Keratinocyte (primary cell): ENCODE measurements around the gene MXRA7. TPM values are rescaled to one million over a fixed set of nuclear protein-coding genes. Genes with fewer than 3 reads are reported as not detected.

ENCODE experiments used
- DNase-seq: peaks from one replicate; pipeline ENCODE4 v3.0.0-alpha.2; 2011; ENCODE audit warnings: low read depth, missing footprints, low spot score
- FAIRE-seq: peaks from 2 replicates; lab custom pipeline; 2011; peaks lifted over from hg19 to GRCh38; lab: Jason Lieb, UNC
- H2AFZ ChIP-seq: 2 replicates; pipeline ENCODE4 v1.6.0; 2012; ENCODE audit warnings: low read length, control low read depth, inconsistent platforms; ENCODE audit not compliant: control insufficient read depth
- H3K27ac ChIP-seq: 2 replicates; pipeline ENCODE4 v1.5.1; 2011; ENCODE audit warnings: low read length; ENCODE audit not compliant: control insufficient read depth, insufficient read depth
- H3K27me3 ChIP-seq: 3 replicates; pipeline ENCODE4 v1.6.0; 2011; ENCODE audit warnings: low read length; ENCODE audit not compliant: control insufficient read depth, insufficient read depth; ENCODE audit errors: extremely low read depth
- H3K36me3 ChIP-seq, 2 experiments: 2 replicates in 1 of 2; 3 replicates in 1 of 2; pipeline ENCODE4 v1.5.1; 2011; ENCODE audit warnings: low read length in 2 of 2, mild to moderate bottlenecking in 1 of 2; ENCODE audit not compliant: control insufficient read depth in 2 of 2, insufficient read depth in 2 of 2; ENCODE audit errors: extremely low read depth in 1 of 2
- H3K4me1 ChIP-seq: 3 replicates; pipeline ENCODE4 v1.5.1; 2011; ENCODE audit warnings: low read length; ENCODE audit not compliant: control insufficient read depth, insufficient read depth; ENCODE audit errors: extremely low read depth
- H3K4me2 ChIP-seq: 3 replicates; pipeline ENCODE4 v1.6.0; 2011; ENCODE audit warnings: low read depth, low read length; ENCODE audit not compliant: control insufficient read depth, insufficient read depth; ENCODE audit errors: extremely low read depth
- H3K4me3 ChIP-seq, 3 experiments: fragments of 200-600 bp in 1 of 3; sonication (generic) in 1 of 3; 2 replicates in 2 of 3; 3 replicates in 1 of 3; pipeline ENCODE4 v1.5.1; 2011 to 2016; ENCODE audit warnings: low read length in 3 of 3, mild to moderate bottlenecking in 3 of 3, control low read depth in 2 of 3, inconsistent platforms in 1 of 3, low read depth in 1 of 3, mixed read lengths in 1 of 3, mixed run types in 1 of 3, moderate library complexity in 1 of 3; ENCODE audit not compliant: control insufficient read depth in 2 of 3, insufficient read depth in 2 of 3; ENCODE audit errors: extremely low read depth in 1 of 3
- H3K79me2 ChIP-seq: 2 replicates; pipeline ENCODE4 v1.6.0; 2012; ENCODE audit warnings: low read length; ENCODE audit not compliant: control insufficient read depth, insufficient read depth
- H3K9ac ChIP-seq: 3 replicates; pipeline ENCODE4 v1.6.0; 2011; ENCODE audit warnings: low read length; ENCODE audit not compliant: control insufficient read depth, insufficient read depth; ENCODE audit errors: extremely low read depth
- H3K9me1 ChIP-seq: 3 replicates; pipeline ENCODE4 v1.6.0; 2011; ENCODE audit warnings: low read length; ENCODE audit not compliant: control insufficient read depth, insufficient read depth; ENCODE audit errors: extremely low read depth
- H3K9me3 ChIP-seq: 2 replicates; pipeline ENCODE4 v1.5.1; 2012; ENCODE audit warnings: low read depth, low read length; ENCODE audit not compliant: control insufficient read depth
- H4K20me1 ChIP-seq: 3 replicates; pipeline ENCODE4 v1.6.0; 2011; ENCODE audit warnings: low read length; ENCODE audit not compliant: control insufficient read depth, insufficient read depth; ENCODE audit errors: extremely low read depth
- EZH2 ChIP-seq: IDR thresholded peaks from one replicate; pipeline ENCODE4 v1.6.1; 2012; ENCODE audit warnings: inconsistent platforms, mild to moderate bottlenecking, low read length, moderate library complexity
- dilution Hi-C: fragments of 300-500 bp; cut with MboI; formaldehyde crosslinking; loops from one replicate; pipeline ENCODE4 v1.7.0; 2020; ENCODE audit warnings: low sequenced_read_pairs; ENCODE audit not compliant: extremely low pct_ligation_motif_present
- polyA plus RNA-seq, 5 experiments: library from polyadenylated mRNA; depleted of rRNA in 3 of 5; stranded (reverse) in 3 of 5; stranded (forward) in 1 of 5; unstranded in 1 of 5; fragments of >200 nt; gene quantifications; 1 replicate in 1 of 5; 2 replicates in 3 of 5; 3 replicates in 1 of 5; pipeline versions ENCODE4 v1.2.1 to v1.2.3, GENCODE V29; 2011 to 2012; ENCODE audit warnings: missing spikeins in 2 of 5, low read depth in 1 of 5, low replicate concordance in 1 of 5
- TF ChIP-seq, protein P1 (sequence below), 3 experiments: IDR thresholded peaks in 1 of 3; conservative IDR thresholded peaks in 1 of 3; optimal IDR thresholded peaks in 1 of 3; 2 replicates in 2 of 3; 3 replicates in 1 of 3; pipeline versions ENCODE3 to v1.5.1; 2011; ENCODE audit warnings: low read length in 3 of 3, mild to moderate bottlenecking in 3 of 3, moderate library complexity in 2 of 3, control low read depth in 1 of 3, inconsistent platforms in 1 of 3; ENCODE audit not compliant: insufficient read depth in 2 of 3; ENCODE audit errors: extremely low read depth in 1 of 3

Gene MXRA7
- polyA plus RNA-seq, 1 donor (not counting 4 experiments of a cell fraction or from before 2014, with no cell fraction given) = 118 TPM

DNA sequence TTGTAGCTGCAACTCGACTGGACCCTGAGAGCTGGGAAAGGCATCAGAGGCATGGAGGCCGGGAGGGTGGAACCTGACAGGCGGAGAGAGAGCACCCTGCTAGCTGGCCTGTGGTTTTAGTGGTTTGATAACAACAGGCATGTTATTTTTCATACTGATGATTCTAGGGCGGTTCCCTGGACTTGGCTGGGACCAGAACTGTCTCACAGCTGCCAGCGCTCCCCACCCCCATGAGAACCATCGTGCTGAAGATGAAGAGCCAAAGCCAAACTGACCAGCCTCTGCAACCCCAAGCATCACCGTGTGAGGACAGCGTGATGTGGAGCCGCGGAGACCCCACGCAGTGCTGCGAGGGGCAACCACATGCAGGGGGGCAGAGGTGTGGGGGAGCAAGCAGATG, 28.5 kb downstream of the MXRA7 start:
- dilution Hi-C loops = no loop called here
- no peak overlapping the region for H3K4me3 ChIP-seq
- H4K20me1 ChIP-seq = no peaks in the 10 kb centered on the region
- TF ChIP-seq, protein P1, sequence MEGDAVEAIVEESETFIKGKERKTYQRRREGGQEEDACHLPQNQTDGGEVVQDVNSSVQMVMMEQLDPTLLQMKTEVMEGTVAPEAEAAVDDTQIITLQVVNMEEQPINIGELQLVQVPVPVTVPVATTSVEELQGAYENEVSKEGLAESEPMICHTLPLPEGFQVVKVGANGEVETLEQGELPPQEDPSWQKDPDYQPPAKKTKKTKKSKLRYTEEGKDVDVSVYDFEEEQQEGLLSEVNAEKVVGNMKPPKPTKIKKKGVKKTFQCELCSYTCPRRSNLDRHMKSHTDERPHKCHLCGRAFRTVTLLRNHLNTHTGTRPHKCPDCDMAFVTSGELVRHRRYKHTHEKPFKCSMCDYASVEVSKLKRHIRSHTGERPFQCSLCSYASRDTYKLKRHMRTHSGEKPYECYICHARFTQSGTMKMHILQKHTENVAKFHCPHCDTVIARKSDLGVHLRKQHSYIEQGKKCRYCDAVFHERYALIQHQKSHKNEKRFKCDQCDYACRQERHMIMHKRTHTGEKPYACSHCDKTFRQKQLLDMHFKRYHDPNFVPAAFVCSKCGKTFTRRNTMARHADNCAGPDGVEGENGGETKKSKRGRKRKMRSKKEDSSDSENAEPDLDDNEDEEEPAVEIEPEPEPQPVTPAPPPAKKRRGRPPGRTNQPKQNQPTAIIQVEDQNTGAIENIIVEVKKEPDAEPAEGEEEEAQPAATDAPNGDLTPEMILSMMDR (optimal IDR thresholded peaks at IDR 0.05 in 1 of 3, IDR thresholded peaks at IDR 0.05 in 1 of 3, conservative IDR thresholded peaks at IDR 0.05 in 1 of 3; ENCODE audit: extremely low read depth in 1 of 3, insufficient read depth in 2 of 3, low read length in 3 of 3) = no peak
- TF ChIP-seq EZH2 = no peak
- H3K27ac ChIP-seq = no peak overlapping the region
- H3K9ac ChIP-seq = no peak overlapping the region
- H2AFZ ChIP-seq = no peak overlapping the region
- DNase-seq (no peak), FAIRE-seq (no peak)
- no peak overlapping the region for H3K4me2 ChIP-seq
- peaks cover 4% of the 10 kb centered on the region for H3K4me1 ChIP-seq
- no peaks in the 10 kb centered on the region for H3K79me2 ChIP-seq
- no peaks in the 10 kb centered on the region for H3K9me3 ChIP-seq
- H3K9me1 ChIP-seq = no peaks in the 10 kb centered on the region
- H3K27me3 ChIP-seq = no peaks in the 10 kb centered on the region
- H3K36me3 ChIP-seq = peaks cover 0 to 20% of the 10 kb centered on the region in 2 experiments

GRCh38 chr17:76681222-76682137, 29.3 kb downstream of the MXRA7 start:
- Histone ChIP-seq H3K9me1 (no peaks in the 10 kb centered on the region), H3K4me2 (no peak overlapping the region), H3K27me3 (no peaks in the 10 kb centered on the region), H3K4me3 (no peak overlapping the region), H3K79me2 (no peaks in the 10 kb centered on the region), H3K9ac (no peak overlapping the region), H3K27ac (no peak overlapping the region), H4K20me1 (no peaks in the 10 kb centered on the region), H3K9me3 (no peaks in the 10 kb centered on the region), H3K4me1 (peaks cover 4% of the 10 kb centered on the region), H2AFZ (no peak overlapping the region), H3K36me3 (peaks cover 0 to 18% of the 10 kb centered on the region in 2 experiments)
- no peak for TF ChIP-seq EZH2
- TF ChIP-seq, protein P1 (optimal IDR thresholded peaks at IDR 0.05 in 1 of 3, IDR thresholded peaks at IDR 0.05 in 1 of 3, conservative IDR thresholded peaks at IDR 0.05 in 1 of 3; ENCODE audit: extremely low read depth in 1 of 3, insufficient read depth in 2 of 3, low read length in 3 of 3) = peak; percentile 82 to 94 (median 93)
- dilution Hi-C loops = no loop called here
- FAIRE-seq = peak; percentile 71
- DNase-seq = no peak
